Measurements from ENCODE around the gene LRTM2.

GRCh38 chr12:1836854-1837421 lies 16.6 kb downstream of the LRTM2 start:
- TF ChIP-seq, protein P1, sequence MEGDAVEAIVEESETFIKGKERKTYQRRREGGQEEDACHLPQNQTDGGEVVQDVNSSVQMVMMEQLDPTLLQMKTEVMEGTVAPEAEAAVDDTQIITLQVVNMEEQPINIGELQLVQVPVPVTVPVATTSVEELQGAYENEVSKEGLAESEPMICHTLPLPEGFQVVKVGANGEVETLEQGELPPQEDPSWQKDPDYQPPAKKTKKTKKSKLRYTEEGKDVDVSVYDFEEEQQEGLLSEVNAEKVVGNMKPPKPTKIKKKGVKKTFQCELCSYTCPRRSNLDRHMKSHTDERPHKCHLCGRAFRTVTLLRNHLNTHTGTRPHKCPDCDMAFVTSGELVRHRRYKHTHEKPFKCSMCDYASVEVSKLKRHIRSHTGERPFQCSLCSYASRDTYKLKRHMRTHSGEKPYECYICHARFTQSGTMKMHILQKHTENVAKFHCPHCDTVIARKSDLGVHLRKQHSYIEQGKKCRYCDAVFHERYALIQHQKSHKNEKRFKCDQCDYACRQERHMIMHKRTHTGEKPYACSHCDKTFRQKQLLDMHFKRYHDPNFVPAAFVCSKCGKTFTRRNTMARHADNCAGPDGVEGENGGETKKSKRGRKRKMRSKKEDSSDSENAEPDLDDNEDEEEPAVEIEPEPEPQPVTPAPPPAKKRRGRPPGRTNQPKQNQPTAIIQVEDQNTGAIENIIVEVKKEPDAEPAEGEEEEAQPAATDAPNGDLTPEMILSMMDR (IDR thresholded peaks at IDR 0.05), result no peak
- no peak for TF ChIP-seq POLR2A (IDR thresholded peaks at IDR 0.05)
